HG02852 (cell line): ENCODE measurements around the gene PSMD13.

Experiments used
- ATAC-seq: cut with Tn5 transposase; IDR thresholded peaks from one replicate; pipeline ENCODE4 v1.9.1; 2021; ENCODE audit warnings: mild to moderate bottlenecking, moderate library complexity; ENCODE audit not compliant: unreplicated experiment

PSMD13 gene

DNA sequence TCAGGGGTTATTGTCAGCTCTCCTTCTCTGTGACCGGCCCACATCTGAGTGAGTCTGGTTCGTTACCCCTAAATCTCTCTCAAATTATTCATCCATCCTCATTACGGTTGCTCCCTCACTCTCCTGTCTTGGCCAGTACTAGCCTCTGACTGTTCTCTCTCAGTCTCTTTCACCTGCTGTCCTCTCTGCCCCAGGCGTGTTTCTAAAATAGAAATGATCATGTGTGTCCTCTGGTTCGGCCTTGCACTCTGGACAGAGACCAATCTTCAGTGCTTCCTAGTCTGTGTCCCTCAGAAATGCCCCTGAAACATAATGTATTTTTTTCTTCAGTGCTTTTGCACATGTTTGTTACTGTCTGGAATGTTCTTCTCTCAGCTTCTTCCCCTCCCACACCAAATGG lies 4.9 kb downstream of the PSMD13 start:
- no peak for ATAC-seq

DNA sequence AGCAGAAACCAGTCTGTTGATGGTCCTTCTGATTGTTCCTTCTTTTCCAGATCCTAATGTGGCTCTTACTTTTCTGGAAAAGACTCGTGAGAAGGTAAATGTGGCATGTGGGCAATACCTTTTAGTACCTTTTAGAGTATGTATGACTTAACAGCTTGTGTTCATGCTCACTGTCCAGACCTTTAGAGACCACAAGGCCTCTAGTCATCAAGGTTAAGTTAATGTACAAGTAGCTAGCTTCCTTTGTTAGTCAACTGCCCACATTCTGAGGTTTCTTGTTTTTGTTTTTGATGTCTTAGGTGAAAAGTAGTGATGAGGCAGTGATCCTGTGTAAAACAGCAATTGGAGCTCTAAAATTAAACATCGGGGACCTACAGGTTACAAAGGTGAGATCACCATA lies 7.6 kb downstream of the PSMD13 start:
- ATAC-seq = no peak

DNA sequence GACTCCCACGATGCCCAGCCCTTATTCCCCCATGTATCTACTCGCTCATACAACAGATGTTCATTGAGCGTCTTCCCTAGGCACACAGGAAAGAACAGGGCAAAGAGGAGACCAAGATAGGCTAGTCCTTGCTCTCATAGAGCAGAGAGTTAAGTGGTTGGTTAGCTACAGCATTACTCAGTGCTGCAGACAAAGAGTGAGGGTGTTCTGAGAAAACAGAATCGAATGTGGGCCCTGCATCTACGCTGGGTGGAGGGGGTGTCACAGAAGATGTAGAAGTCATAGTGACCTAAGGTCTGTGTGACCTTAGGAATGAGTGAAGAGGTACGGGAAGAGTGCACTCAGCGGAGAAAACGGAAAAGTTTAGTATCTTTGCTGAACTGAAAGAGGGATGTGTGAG lies 12.3 kb downstream of the PSMD13 start:
- ATAC-seq = no peak

DNA sequence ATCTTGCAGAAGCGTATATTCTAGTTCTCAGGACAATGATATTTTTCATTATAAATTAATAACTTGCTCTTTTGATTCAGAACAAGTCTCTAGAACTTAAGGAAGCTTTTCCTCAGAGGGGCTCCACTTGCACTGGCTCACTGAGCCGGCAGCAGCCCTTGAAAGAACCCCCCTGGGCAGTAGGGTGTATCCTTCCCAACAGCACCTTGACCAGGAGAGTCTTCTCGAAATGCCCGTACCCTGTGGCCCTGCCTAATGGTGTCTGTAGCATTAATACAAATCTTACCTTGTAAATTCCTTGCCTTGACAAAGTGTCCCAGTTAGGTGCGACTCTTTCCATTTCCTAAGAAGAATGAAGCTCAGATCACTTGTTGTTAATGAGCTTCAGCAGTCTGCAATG lies 13.5 kb downstream of the PSMD13 start:
- no peak for ATAC-seq

DNA sequence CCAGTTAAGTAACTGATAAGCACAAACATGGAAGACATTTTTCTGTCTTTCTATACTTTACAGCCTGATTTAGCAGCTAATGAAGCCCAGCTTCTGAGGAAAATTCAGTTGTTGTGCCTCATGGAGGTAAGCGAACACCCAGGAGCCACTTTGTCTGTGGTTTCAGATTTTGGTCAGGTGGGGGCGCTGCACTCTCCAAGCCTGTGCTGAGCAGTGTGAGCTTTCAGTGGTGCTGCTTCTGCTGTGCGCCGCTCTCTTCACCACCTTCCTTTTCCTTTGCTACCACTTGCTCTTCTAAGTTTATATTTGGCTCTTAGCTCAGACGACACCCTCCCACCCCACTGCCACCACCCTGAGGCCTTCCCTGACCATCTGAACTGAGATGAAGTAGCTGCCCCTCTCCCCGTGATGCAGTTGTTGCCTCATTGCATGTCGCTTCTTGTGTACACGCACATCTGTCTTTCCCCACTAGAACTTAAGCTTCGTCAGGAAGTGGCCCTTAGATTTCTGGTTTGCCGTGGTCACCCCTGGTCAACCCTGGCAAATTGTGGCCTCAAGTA lies 14.0 kb downstream of the PSMD13 start:
- ATAC-seq = no peak

GRCh38 chr11:251550-251949 lies 14.8 kb downstream of the PSMD13 start:
- no peak for ATAC-seq

DNA sequence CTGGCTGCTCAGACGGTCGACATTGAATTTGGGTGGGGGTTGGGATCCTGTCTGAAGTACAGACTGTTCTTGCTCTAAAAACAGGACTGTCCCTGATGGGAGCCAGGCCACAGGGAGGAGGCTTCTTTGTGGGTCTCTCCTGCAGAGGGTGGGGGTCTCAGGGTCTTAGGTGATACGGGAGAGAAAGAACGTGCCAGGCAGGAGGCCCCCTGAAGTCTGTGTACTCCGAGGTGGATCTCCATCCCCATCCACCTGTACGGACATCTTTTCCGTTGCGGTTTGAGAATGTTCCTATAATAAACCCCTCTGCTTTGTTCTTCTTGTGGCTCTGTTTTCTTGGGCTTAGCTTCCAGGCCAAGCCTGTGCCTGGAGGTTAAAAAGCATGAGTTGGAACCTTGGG lies 15.9 kb downstream of the PSMD13 start:
- no peak for ATAC-seq

DNA sequence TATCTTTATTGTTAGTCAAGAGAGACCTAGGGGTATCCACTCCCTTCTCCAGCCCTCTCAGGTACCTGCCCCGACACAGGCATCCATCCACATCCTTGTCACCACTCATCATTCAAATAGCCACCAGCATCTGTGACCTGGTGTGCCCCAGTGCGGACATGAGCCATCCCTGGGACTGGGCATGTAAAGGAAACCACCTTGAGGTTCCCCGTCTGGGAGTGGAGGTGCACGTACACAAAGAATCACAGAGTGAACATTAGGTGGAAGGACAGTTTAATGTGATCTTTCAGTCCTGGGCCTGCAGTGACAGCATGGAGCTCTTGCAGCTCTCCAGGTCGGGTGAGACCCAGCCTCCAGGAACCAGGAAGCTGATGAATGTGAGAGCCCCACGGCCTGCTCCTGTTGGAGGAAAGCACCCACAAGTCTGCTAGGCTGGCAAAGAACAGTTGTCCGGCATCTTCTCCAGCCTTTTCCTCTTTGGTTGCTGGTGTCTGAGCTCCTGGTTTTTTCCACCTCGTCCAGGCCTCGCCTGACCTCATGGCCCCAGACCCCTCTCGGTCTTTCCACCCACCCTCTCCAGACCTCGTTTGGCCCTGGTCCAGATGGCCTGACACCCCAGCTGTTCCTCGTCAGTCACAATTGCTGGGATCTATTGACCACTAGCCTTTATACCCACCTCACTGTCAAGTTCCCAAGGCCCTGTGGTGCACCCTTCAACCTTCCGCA lies 16.5 kb downstream of the PSMD13 start:
- no peak for ATAC-seq

GRCh38 chr11:253886-254270 lies 17.1 kb downstream of the PSMD13 start:
- ATAC-seq = no peak

GRCh38 chr11:255176-255575 lies 18.4 kb downstream of the PSMD13 start:
- ATAC-seq = no peak

GRCh38 chr11:255816-256215 lies 19.0 kb downstream of the PSMD13 start:
- ATAC-seq = no peak

- no peak for ATAC-seq
Measured at GRCh38 chr11:256952-257737, 20.4 kb downstream of the PSMD13 start.

GRCh38 chr11:257766-258493 lies 21.2 kb downstream of the PSMD13 start:
- ATAC-seq = no peak

- ATAC-seq = no peak
Measured at GRCh38 chr11:259413-259812, 22.6 kb downstream of the PSMD13 start.

DNA sequence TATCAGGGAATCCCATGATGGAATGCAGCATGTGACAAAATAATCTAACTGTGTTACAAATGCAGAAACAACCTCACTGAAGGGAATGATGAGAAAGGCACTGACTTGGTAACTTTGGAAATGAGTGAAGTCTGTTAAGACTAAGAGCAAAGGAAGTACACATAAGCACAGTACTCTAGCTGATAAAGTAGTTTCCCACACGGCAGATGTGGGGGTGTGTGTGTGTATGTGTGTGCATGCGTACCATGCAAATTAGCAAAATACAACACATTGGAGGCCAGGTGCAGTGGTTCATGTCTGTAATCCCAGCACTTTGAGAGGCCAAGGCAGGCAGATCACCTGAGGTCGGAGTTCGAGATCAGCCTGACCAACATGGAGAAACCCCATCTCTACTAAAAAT lies 24.8 kb downstream of the PSMD13 start:
- no peak for ATAC-seq

DNA sequence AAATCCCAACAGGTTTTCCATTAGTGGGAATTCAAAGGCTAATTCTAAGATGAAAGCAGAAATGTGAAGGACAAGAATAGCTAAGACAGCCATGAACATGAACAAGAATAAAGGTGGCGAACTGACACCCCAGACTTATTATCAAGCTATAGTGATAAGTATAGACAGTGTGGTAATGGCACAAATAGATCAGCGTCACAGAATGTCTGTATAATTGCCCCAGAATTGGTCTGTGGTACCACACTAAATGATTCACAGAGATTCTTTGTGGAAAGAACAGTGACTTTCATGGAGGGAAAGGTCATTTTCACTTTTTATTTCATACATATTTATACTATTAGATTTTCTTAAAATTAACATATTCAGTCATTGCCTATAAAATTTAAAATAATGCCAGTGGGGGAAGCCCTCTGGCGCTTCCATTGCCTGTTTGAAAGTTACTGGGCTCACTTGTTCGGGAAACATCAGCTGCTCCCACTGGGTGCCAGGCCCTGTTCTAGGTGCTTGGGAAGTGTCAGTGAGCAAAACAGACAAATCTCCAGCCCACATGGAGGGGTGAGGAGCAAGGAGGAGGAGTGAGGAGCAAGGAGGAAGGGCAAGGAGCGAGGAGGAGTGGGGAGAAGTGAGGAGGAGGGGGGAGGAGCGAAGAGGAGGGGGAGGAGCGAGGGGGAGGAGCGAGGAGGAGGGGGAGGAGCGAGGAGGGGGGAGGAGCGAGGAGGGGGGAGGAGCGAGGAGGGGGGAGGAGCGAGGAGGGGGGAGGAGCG lies 30.1 kb downstream of the PSMD13 start:
- ATAC-seq = no peak

- ATAC-seq = no peak
Measured at GRCh38 chr11:267491-267994, 30.8 kb downstream of the PSMD13 start.

GRCh38 chr11:268716-269145 lies 32.0 kb downstream of the PSMD13 start:
- peak; percentile 38 for ATAC-seq

DNA sequence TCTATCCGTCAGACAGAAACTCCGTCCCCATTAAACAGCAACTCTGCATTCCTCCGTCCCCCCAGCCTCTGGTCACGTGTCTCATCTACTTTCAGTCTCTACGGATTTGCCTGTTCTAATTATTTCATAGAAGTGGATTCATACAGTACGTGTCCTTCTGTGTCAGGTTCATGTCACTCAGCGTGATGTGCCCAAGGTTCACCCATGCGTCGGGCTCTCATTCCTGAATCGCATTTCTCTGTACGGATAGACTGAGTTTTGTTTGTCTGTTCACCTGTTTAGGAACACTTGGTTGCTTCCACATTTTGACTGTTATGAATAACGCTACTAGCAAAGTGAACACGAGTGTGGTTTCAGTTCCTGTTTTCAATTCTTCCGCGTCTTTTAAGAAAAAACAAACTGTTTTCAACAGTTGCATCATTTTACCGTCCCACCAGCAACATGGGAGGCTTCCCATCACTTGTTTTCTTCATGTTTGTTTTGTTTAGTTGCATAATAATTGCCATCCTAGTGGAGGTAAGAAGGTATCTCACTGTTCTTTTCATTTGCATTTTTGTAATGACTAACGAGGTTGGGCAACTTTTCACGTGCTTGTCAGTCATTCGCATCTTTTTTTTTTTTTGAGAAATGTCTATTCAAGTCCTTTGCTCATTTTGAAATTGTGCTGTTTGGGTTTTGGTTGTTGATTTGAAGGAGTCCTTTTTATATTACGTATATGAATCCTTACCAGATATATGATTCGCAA lies 32.5 kb downstream of the PSMD13 start:
- peak; percentile 75 for ATAC-seq
